CD4-positive, alpha-beta T cell treated with Interleukin-10 for 1 hour (primary cell): ENCODE measurements around the gene KMT2C.

Experiments used
- DNase-seq: peaks from one replicate; pipeline ENCODE4 v3.0.0-alpha.2; 2020

KMT2C gene

DNA sequence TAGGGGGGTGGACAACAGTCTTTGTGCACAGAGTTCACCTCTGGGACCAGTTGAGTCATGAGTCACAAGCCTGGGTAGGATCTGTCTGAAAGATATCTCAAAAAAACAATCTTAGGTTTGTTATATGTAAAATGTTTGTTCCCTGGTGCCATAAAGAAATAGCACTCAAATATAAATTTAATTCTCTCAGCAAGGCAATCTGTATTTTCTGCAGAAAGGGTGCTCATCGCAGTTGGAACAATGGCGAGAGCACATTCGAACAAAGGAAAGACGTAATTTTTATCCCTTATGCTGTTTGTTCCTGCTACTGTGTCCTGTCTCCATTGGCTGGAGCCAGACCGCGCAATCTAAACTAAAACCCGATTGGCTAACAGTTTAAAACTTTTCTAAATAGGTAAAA lies 346.6 kb downstream of the KMT2C start:
- no peak for DNase-seq

DNA sequence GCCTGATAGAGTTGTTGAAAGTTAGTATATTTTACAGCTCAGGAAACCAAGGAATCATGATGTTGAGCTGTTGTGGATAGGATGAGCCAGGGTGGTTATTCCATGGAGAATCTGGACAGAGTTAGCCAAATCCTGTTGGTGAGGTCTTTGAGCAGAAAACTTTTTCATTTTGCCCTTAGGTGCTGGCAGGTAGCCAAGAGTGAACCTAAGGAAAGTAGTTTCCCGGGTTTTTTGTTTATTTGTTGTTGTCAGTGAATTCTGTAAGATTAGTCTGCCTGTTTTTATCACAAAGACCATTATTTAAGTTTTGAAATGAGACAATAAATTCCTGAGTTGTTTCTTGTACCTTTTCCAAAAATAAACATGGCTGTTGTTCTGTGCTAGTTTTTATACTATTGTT lies 349.3 kb downstream of the KMT2C start:
- no peak for DNase-seq

DNA sequence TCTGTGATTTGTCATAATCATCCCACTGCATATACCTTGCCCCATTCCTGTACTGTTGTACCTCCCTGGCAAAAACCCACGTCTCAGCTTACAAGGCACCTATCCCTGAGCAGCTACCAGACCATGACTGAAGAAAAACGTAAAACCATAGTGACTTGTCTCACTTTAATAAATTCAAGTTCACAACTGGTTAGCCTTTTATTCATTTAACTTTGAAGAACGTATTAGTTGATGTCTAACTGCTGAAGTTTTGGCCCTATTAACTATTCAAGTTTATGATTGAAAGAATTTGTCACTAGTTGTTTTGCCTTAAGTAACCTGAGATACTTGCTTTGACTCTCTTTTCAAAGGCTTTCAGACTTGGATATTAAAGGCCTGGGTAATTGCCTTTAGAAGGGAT lies 350.7 kb downstream of the KMT2C start:
- no peak for DNase-seq
